ENCODE data around the gene IGSF23.

DNA sequence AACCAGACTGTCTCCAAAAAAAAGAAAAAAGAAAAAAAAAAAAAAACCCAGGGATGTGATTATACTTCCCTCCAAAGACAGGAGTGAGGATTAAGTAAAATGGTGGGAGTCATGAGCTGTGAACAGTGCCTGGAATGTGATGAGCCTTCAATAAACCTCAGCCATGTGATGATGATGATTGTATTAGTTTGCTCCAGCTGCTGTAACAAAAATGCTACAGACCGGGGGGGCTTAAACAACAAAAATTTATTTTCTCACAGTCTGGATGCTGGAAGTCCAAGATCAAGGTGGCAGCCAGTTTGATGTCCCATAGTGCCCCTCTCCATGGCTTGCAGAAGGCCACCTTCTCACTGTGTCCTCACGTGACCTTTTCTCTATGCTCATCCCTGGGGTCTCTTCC, 21.4 kb downstream of the IGSF23 start:
- TF ChIP-seq, protein P1, sequence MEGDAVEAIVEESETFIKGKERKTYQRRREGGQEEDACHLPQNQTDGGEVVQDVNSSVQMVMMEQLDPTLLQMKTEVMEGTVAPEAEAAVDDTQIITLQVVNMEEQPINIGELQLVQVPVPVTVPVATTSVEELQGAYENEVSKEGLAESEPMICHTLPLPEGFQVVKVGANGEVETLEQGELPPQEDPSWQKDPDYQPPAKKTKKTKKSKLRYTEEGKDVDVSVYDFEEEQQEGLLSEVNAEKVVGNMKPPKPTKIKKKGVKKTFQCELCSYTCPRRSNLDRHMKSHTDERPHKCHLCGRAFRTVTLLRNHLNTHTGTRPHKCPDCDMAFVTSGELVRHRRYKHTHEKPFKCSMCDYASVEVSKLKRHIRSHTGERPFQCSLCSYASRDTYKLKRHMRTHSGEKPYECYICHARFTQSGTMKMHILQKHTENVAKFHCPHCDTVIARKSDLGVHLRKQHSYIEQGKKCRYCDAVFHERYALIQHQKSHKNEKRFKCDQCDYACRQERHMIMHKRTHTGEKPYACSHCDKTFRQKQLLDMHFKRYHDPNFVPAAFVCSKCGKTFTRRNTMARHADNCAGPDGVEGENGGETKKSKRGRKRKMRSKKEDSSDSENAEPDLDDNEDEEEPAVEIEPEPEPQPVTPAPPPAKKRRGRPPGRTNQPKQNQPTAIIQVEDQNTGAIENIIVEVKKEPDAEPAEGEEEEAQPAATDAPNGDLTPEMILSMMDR (IDR thresholded peaks at IDR 0.05): no peak
- TF ChIP-seq ZFX (IDR thresholded peaks at IDR 0.05; ENCODE audit: borderline replicate concordance): no peak
